Cardiac fibroblast (primary cell): ENCODE results near the gene IL31.
A peak's percentile ranks its signal among the peaks of the same experiment; 100 is the strongest.

Source experiments
- DNase-seq, 2 donors: peaks; one replicate each; pipeline versions ENCODE4 v3.0.0 to v3.0.0-alpha.2; 2010; ENCODE audit warnings: low read depth in 2 of 2
- H3K4me3 ChIP-seq, 2 donors: replicated peaks in 1 of 2; 1 replicate in 1 of 2; 2 replicates in 1 of 2; pipeline ENCODE4 v1.5.1; 2011; ENCODE audit warnings: low read depth in 2 of 2, low read length in 2 of 2, mild to moderate bottlenecking in 2 of 2, moderate library complexity in 1 of 2
- CTCF ChIP-seq: IDR thresholded peaks from one replicate; pipeline ENCODE4 v1.5.1; 2011; ENCODE audit warnings: low read depth, mild to moderate bottlenecking, low read length, inconsistent platforms

The IL31 gene

GRCh38 chr12:122145505-122146330 lies 28.3 kb downstream of the IL31 start:
- TF ChIP-seq CTCF, result no peak

GRCh38 chr12:122144885-122145284 lies 29.1 kb downstream of the IL31 start:
- H3K4me3 ChIP-seq, result no peak overlapping the region
- no peak for TF ChIP-seq CTCF
- no peak for DNase-seq

More at GRCh38 chr12:122145505-122146330, 28.3 kb downstream of the IL31 start:
- H3K4me3 ChIP-seq, result no peak overlapping the region
- DNase-seq, result no peak

- H3K4me3 ChIP-seq, result no peak overlapping the region
- DNase-seq, result no peak
- TF ChIP-seq CTCF, result no peak
Measured at GRCh38 chr12:122142857-122143256, 31.2 kb downstream of the IL31 start.

GRCh38 chr12:122141911-122142725 lies 31.9 kb downstream of the IL31 start:
- DNase-seq, result peak in 1 of 2 donors; percentile 20
- no peak overlapping the region for H3K4me3 ChIP-seq
- TF ChIP-seq CTCF, result no peak

- no peak for TF ChIP-seq CTCF
- H3K4me3 ChIP-seq, result no peak overlapping the region
- DNase-seq, result no peak
Measured at GRCh38 chr12:122140467-122141257, 33.4 kb downstream of the IL31 start.

- no peak overlapping the region for H3K4me3 ChIP-seq
- TF ChIP-seq CTCF, result no peak
- no peak for DNase-seq
Measured at GRCh38 chr12:122139941-122140340, 34.1 kb downstream of the IL31 start.
